Measurements from ENCODE around the gene PLEKHA1.

Gene PLEKHA1

DNA sequence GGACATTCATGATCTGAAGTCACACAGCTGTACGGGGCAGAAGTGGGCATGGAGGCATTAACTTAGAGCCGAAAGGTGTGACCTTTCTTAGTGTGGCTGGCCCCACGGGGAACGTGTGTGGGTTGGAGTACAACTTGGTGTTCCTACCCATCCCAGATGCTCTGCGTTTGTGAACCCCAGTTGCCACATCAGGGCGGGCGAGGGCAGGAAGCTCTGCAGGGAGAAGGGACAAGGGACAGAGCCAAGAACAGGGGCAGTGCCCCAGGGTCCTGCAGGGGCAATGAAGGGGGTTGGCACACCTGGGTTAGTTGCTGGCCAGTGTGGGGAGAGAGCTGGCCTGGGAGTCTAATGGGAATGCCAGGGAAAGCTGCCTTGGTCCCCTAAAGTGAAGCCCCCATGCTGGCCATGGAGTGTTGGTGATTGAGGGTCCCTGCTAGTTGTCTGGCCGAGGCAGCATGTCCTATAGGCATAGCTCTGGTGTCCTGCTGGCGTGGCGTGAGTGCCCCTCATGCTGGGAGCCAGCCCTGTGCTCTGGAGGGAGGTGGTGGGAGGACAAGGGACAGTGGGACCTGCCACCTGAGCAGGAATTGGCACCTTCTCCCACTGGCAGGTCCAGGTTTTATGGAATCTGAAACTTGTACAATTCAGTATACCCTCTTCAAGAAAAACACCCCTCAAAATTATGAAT is 105.8 kb downstream of the PLEKHA1 start:
- H3K9me3 ChIP-seq = no peaks in the 10 kb centered on the region
- H3K36me3 ChIP-seq = no peaks in the 10 kb centered on the region
- intact Hi-C loops (cut with DNase I; ENCODE audit: low total_unique reads) = no loop called here
- no peaks in the 10 kb centered on the region for H3K27me3 ChIP-seq
- H3K4me1 ChIP-seq = peaks cover 6 to 44% (median 13%) of the 10 kb centered on the region in 4 donors
- DNase-seq = peak in 1 of 2 donors; percentile 41
- H3K27ac ChIP-seq = no peak overlapping the region
- TF ChIP-seq, protein P1, sequence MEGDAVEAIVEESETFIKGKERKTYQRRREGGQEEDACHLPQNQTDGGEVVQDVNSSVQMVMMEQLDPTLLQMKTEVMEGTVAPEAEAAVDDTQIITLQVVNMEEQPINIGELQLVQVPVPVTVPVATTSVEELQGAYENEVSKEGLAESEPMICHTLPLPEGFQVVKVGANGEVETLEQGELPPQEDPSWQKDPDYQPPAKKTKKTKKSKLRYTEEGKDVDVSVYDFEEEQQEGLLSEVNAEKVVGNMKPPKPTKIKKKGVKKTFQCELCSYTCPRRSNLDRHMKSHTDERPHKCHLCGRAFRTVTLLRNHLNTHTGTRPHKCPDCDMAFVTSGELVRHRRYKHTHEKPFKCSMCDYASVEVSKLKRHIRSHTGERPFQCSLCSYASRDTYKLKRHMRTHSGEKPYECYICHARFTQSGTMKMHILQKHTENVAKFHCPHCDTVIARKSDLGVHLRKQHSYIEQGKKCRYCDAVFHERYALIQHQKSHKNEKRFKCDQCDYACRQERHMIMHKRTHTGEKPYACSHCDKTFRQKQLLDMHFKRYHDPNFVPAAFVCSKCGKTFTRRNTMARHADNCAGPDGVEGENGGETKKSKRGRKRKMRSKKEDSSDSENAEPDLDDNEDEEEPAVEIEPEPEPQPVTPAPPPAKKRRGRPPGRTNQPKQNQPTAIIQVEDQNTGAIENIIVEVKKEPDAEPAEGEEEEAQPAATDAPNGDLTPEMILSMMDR (IDR thresholded peaks at IDR 0.05) = no peak
- H3K4me3 ChIP-seq = no peak overlapping the region

DNA sequence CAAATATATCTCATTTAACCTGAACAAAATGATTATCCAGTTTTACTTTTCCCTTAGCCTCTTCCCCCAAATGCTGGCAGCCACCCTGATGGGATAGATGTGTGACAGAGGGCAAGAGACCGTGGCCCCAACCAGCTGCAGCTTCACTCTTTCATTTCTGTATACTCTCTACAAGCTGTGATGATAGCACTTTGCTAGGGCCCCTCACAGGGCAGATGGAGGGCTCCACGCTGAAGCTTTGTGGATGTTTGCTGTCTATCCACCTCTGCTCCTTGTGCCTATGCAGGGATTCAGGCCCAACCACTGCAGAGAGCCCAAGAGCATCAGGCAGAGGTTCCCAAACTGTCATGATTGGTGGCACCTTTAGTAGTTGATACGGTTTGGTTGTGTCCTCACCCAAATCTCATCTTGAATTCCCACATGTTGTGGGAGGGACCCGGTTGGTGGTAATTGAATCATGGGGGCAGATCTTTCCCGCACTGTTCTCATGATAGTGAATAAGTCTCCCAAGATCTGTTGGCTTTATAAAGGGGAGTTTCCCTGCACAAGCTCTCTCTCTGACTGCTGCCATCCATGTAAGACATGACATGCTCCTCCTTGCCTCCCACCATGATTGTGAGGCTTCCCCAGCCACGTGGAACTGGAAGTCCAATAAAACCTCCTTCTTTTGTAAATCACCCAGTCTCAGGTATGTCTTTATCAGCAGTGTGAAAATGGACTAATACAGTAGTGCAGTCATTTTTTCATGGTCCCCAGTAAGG is 107.0 kb downstream of the PLEKHA1 start:
- TF ChIP-seq, protein P1 (IDR thresholded peaks at IDR 0.05) = no peak

More for the DNA sequence above, 107.0 kb downstream of the PLEKHA1 start:
- no peaks in the 10 kb centered on the region for H3K27me3 ChIP-seq
- DNase-seq = no peak
- peaks cover 0 to 4% (median 0%) of the 10 kb centered on the region in 3 donors for H3K36me3 ChIP-seq
- no peak overlapping the region for H3K27ac ChIP-seq
- peaks cover 0 to 39% (median 2%) of the 10 kb centered on the region in 4 donors for H3K4me1 ChIP-seq
- intact Hi-C loops (cut with DNase I; ENCODE audit: low total_unique reads) = no loop called here
- H3K4me3 ChIP-seq = no peak overlapping the region
- H3K9me3 ChIP-seq = no peaks in the 10 kb centered on the region
